GM19324 (cell line): ENCODE results near the gene ESRRA.
A peak's percentile ranks its signal among the peaks of the same experiment; 100 is the strongest.

Experiments
- ATAC-seq: cut with Tn5 transposase; IDR thresholded peaks from one replicate; pipeline ENCODE4 v1.9.1; 2021; ENCODE audit warnings: mild to moderate bottlenecking, moderate library complexity; ENCODE audit not compliant: unreplicated experiment, low FRiP score

Gene ESRRA

GRCh38 chr11:64324692-64325469, 19.6 kb downstream of the ESRRA start:
- ATAC-seq, result no peak

GRCh38 chr11:64327375-64327774, 22.1 kb downstream of the ESRRA start:
- no peak for ATAC-seq

- no peak for ATAC-seq
Observed at GRCh38 chr11:64327993-64328392, 22.7 kb downstream of the ESRRA start.

GRCh38 chr11:64330888-64331287, 25.6 kb downstream of the ESRRA start:
- ATAC-seq, result no peak

GRCh38 chr11:64331569-64332371, 26.4 kb downstream of the ESRRA start:
- peak; percentile 53 for ATAC-seq

- no peak for ATAC-seq
Observed at GRCh38 chr11:64333556-64333955, 28.2 kb downstream of the ESRRA start.

- ATAC-seq, result peak; percentile 45
Observed at GRCh38 chr11:64334764-64335735, 29.7 kb downstream of the ESRRA start.

GRCh38 chr11:64337538-64338249, 32.4 kb downstream of the ESRRA start:
- no peak for ATAC-seq

- ATAC-seq, result no peak
Observed at GRCh38 chr11:64338716-64339115, 33.4 kb downstream of the ESRRA start.

GRCh38 chr11:64339286-64339685, 34.0 kb downstream of the ESRRA start:
- no peak for ATAC-seq

- peak; percentile 60 for ATAC-seq
Observed at GRCh38 chr11:64339754-64340408, 34.6 kb downstream of the ESRRA start, which contains the start of gene CCDC88B. CCDC88B (plus strand) TSS chr11:64340204; CDS start chr11:64340267, 63 bp downstream.

GRCh38 chr11:64340671-64341335, 35.5 kb downstream of the ESRRA start:
- ATAC-seq, result peak; percentile 23

GRCh38 chr11:64341429-64341828, 36.1 kb downstream of the ESRRA start:
- no peak for ATAC-seq

GRCh38 chr11:64341851-64342791, 36.8 kb downstream of the ESRRA start:
- no peak for ATAC-seq

GRCh38 chr11:64342869-64343745, 37.8 kb downstream of the ESRRA start:
- no peak for ATAC-seq

- no peak for ATAC-seq
Observed at GRCh38 chr11:64343767-64344559, 38.6 kb downstream of the ESRRA start.
